ENCODE measurements around the gene DPP9. TPM values are rescaled to one million over a fixed set of nuclear protein-coding genes. Genes with fewer than 3 reads are reported as not detected.

The DPP9 gene
- total and polyA plus RNA-seq, 4 donors: 16.4 to 56.4 (median 40.0) TPM

DNA sequence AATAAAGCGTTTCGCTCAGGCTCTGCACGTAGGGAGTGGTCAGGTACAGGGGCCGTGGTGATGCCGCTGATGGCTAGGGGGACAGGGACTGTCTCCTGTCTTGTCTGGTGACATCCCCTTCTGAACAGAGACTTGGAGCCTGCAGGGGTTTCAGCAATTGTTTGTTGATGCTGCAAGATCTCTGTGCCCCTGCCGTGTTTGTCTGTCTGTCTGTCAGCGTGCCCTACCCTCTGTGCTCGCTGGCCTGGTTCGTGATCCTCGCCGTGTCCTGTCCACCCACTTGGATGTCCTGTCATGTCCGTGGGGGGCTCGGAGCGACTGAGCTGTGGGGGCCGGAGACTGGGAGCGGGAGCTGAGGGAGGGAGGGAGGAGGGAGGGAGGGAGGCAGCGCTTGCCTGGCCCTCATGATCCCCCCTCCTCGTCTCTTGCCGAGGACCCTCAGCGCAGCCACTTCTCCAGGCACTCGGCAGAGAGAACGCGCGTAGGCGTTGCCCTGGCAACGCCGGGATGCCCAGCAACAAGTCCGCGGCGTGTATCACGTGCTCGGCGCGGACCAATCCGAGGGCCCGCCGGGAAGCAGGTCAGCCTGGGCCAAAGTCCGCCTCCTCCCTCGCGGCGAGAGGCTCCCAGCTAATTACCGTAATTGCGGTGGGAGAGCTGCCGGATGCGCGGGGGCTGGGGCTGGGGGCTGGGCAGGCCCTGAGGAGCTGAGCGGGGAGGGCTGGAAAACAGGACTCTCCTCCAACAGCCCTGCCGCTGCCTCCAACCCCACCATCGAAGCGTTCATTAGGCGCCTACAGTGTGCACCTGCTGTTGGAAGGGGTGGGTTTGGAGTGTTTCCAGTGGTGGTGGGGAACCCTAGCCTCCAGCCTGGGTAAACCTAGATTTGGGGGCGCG lies 36.0 kb upstream of the DPP9 start:
- Histone ChIP-seq H3K9me3 (ENCODE audit: control insufficient read depth, low read length) (peaks cover 2% of the 10 kb centered on the region), H3K4me1 (ENCODE audit: control insufficient read depth in 1 of 2, insufficient read depth in 2 of 2, low read length in 2 of 2) (no peaks in the 10 kb centered on the region), H3K36me3 (ENCODE audit: control insufficient read depth in 1 of 2, insufficient read depth in 2 of 2, low read length in 1 of 2) (no peaks in the 10 kb centered on the region), H3K27me3 (ENCODE audit: control insufficient read depth in 1 of 2, insufficient read depth in 2 of 2, low read length in 1 of 2) (no peaks in the 10 kb centered on the region), H3K4me3 (ENCODE audit: low read length in 2 of 2) (no peak overlapping the region), H3K27ac (ENCODE audit: low read depth in 1 of 2, low read length in 2 of 2) (no peak overlapping the region)
- DNase-seq (peak; percentile 92 to 94), ATAC-seq (ENCODE audit: low FRiP score) (peak; percentile 92)
- intact Hi-C loops (cut with DNase I): no loop called here
- WGBS, 2 donors: 2 to 3% methylated on average over 49 to 53 of the region's 53 CpGs

DNA sequence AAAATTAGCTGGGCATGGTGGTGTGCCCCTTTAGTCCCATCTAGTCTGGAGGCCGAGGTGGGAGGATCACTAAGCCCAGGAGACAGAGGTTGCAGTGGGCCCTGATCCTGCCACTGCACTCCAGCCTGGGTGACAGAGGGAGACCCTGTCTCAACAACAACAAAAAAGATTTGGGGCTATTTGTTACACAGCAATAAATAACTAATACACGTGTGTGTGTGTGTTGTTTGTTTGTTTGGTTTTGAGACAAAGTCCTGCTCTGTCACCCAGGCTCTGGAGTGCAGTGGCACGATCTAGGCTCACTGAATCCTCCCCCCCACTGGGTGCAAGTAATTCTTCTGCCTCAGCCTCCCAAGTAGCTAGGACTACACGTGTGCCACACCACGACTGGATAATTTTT lies 35.0 kb upstream of the DPP9 start:
- no peak for ATAC-seq (ENCODE audit: low FRiP score)
- WGBS, 2 donors: 70 to 72% methylated on average over 5 of the region's 5 CpGs
- no peak for DNase-seq
- intact Hi-C loops (cut with DNase I): no loop called here
- Histone ChIP-seq H3K27me3 (ENCODE audit: control insufficient read depth in 1 of 2, insufficient read depth in 2 of 2, low read length in 1 of 2) (no peaks in the 10 kb centered on the region), H3K4me1 (ENCODE audit: control insufficient read depth in 1 of 2, insufficient read depth in 2 of 2, low read length in 2 of 2) (no peaks in the 10 kb centered on the region), H3K27ac (ENCODE audit: low read depth in 1 of 2, low read length in 2 of 2) (no peak overlapping the region), H3K4me3 (ENCODE audit: low read length in 2 of 2) (no peak overlapping the region), H3K9me3 (ENCODE audit: control insufficient read depth, low read length) (peaks cover 2% of the 10 kb centered on the region), H3K36me3 (ENCODE audit: control insufficient read depth in 1 of 2, insufficient read depth in 2 of 2, low read length in 1 of 2) (no peaks in the 10 kb centered on the region)

DNA sequence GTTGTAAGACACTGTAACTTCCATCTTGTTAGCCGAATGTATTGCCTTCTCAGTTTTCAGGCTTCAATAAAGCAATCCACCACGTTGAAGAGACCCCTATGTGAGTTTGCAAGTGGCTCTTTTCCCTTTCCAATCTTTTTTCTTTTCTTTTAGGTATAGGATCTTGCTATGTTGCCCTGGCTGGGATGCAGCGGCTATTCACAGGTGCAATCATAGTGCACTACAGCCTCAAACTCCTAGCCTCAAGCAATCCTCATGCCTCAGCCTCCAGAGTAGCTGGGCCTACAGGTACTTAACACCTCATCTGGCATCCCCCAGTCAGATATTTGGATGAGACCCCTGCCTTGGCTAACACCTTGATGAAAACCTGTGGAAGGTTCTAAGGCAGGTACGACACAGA lies 34.4 kb upstream of the DPP9 start:
- intact Hi-C loops (cut with DNase I): no loop called here
- Histone ChIP-seq H3K9me3 (ENCODE audit: control insufficient read depth, low read length) (peaks cover 2% of the 10 kb centered on the region), H3K27ac (ENCODE audit: low read depth in 1 of 2, low read length in 2 of 2) (no peak overlapping the region), H3K4me3 (ENCODE audit: low read length in 2 of 2) (no peak overlapping the region), H3K36me3 (ENCODE audit: control insufficient read depth in 1 of 2, insufficient read depth in 2 of 2, low read length in 1 of 2) (no peaks in the 10 kb centered on the region), H3K27me3 (ENCODE audit: control insufficient read depth in 1 of 2, insufficient read depth in 2 of 2, low read length in 1 of 2) (no peaks in the 10 kb centered on the region), H3K4me1 (ENCODE audit: control insufficient read depth in 1 of 2, insufficient read depth in 2 of 2, low read length in 2 of 2) (no peaks in the 10 kb centered on the region)
- no peak for DNase-seq
- ATAC-seq (ENCODE audit: low FRiP score): no peak
- 78 to 79% methylated on average over 4 of the region's 4 CpGs for WGBS, 2 donors

DNA sequence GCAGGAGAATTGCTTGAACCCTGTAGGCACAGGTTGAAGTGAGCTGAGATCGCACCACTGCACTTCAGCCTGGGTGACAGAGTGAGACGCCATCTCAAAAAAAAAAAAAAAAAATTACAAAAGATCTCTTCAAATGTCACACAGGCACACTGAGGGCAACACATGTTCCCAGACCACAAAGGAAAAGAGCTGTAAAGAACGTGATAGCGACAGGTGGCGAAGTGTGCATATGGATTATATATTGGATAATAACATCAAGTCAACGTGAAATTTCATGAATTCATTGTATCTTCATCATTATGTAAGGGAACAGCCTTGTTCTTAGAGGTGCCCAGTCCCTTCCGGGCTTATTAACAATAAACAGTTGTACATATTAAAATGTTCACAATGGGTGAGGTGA lies 31.8 kb upstream of the DPP9 start:
- no peak overlapping the region for H3K27ac ChIP-seq (ENCODE audit: low read depth in 1 of 2, low read length in 2 of 2)
- 85 to 91% methylated on average over 7 of the region's 7 CpGs for WGBS, 2 donors
- no peaks in the 10 kb centered on the region for H3K27me3 ChIP-seq (ENCODE audit: control insufficient read depth in 1 of 2, insufficient read depth in 2 of 2, low read length in 1 of 2)
- no peaks in the 10 kb centered on the region for H3K36me3 ChIP-seq (ENCODE audit: control insufficient read depth in 1 of 2, insufficient read depth in 2 of 2, low read length in 1 of 2)
- DNase-seq (no peak), ATAC-seq (ENCODE audit: low FRiP score) (no peak)
- intact Hi-C loops (cut with DNase I): no loop called here
- no peaks in the 10 kb centered on the region for H3K4me1 ChIP-seq (ENCODE audit: control insufficient read depth in 1 of 2, insufficient read depth in 2 of 2, low read length in 2 of 2)
- peaks cover 2% of the 10 kb centered on the region for H3K9me3 ChIP-seq (ENCODE audit: control insufficient read depth, low read length)
- H3K4me3 ChIP-seq (ENCODE audit: low read length in 2 of 2): no peak overlapping the region

DNA sequence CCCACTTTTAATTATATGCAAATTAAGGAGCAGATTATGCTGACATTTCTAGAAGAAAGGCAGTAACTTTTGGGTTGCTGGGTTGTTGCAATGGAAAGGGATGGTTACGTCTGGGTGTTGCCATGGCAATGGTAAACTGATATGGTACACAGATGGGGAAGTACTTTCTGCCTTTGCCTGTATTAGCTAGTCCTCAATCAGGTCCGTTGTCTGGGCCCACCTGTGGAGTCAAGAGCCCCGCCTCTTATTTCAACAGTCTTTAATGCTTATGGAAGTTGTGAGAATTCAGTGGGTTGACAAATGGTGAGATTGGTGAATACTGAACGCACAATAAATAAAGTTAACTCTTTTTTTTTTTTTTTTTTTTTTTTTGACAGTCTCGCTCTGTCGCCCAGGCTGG lies 30.6 kb upstream of the DPP9 start:
- 57 to 66% methylated on average over 4 to 6 of the region's 6 CpGs for WGBS, 2 donors

GRCh38 chr19:4749870-4750590 lies 26.4 kb upstream of the DPP9 start:
- H3K36me3 ChIP-seq (ENCODE audit: control insufficient read depth in 1 of 2, insufficient read depth in 2 of 2, low read length in 1 of 2): no peaks in the 10 kb centered on the region
- no peak overlapping the region for H3K4me3 ChIP-seq (ENCODE audit: low read length in 2 of 2)
- no peaks in the 10 kb centered on the region for H3K27me3 ChIP-seq (ENCODE audit: control insufficient read depth in 1 of 2, insufficient read depth in 2 of 2, low read length in 1 of 2)
- peaks cover 2% of the 10 kb centered on the region for H3K9me3 ChIP-seq (ENCODE audit: control insufficient read depth, low read length)
- no peak for DNase-seq
- intact Hi-C loops (cut with DNase I): no loop called here
- ATAC-seq (ENCODE audit: low FRiP score): no peak
- WGBS, 2 donors: 76% methylated on average over 18 of the region's 18 CpGs
- no peaks in the 10 kb centered on the region for H3K4me1 ChIP-seq (ENCODE audit: control insufficient read depth in 1 of 2, insufficient read depth in 2 of 2, low read length in 2 of 2)
- no peak overlapping the region for H3K27ac ChIP-seq (ENCODE audit: low read depth in 1 of 2, low read length in 2 of 2)

More for the DNA sequence above, 30.6 kb upstream of the DPP9 start:
- Histone ChIP-seq H3K9me3 (ENCODE audit: control insufficient read depth, low read length) (peaks cover 2% of the 10 kb centered on the region), H3K4me1 (ENCODE audit: control insufficient read depth in 1 of 2, insufficient read depth in 2 of 2, low read length in 2 of 2) (no peaks in the 10 kb centered on the region), H3K4me3 (ENCODE audit: low read length in 2 of 2) (no peak overlapping the region), H3K36me3 (ENCODE audit: control insufficient read depth in 1 of 2, insufficient read depth in 2 of 2, low read length in 1 of 2) (no peaks in the 10 kb centered on the region), H3K27me3 (ENCODE audit: control insufficient read depth in 1 of 2, insufficient read depth in 2 of 2, low read length in 1 of 2) (no peaks in the 10 kb centered on the region), H3K27ac (ENCODE audit: low read depth in 1 of 2, low read length in 2 of 2) (no peak overlapping the region)
- intact Hi-C loops (cut with DNase I): no loop called here
- no peak for DNase-seq
- no peak for ATAC-seq (ENCODE audit: low FRiP score)

DNA sequence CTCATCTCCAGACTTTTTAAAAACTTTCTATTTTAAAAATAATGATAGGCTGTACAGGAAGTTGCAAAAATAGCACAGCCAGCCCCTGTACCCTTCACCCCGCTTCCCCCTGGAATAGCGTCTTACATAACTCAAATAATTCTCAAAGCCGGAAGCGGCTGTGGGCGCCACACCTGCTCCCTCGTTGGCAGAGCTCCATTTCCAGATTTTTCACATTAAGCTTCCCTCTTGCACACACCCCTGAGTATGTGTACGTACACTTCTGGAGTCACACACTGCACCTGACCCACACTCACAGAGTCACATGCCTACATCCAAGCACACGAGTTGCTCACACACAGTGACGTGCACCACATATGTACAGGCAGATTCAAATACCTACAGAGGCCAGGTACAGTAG lies 24.9 kb upstream of the DPP9 start:
- no peak for ATAC-seq (ENCODE audit: low FRiP score)

DNA sequence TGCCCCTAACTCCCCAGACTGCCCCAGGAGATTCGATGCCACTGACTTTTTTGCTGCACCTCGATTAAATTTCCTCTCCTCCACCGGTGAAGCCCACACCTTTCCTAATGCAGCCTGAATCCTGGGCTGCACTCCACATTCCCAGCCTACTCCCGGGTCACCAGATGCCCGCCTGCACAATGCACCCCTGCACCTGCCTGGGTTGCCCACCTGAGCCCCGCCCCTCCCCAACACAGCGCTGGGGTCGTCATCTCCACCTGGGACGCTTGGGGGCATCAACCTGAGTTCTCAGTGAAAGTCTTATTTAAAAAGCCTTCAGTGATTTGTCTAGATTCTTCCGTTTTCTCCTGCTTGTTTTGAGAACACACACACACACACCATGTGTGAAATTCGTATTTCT lies 24.5 kb upstream of the DPP9 start:
- no peaks in the 10 kb centered on the region for H3K27me3 ChIP-seq (ENCODE audit: control insufficient read depth in 1 of 2, insufficient read depth in 2 of 2, low read length in 1 of 2)
- peaks cover 2% of the 10 kb centered on the region for H3K9me3 ChIP-seq (ENCODE audit: control insufficient read depth, low read length)
- WGBS, 2 donors: 33 to 35% methylated on average over 11 of the region's 11 CpGs
- DNase-seq (no peak), ATAC-seq (ENCODE audit: low FRiP score) (no peak)
- H3K4me3 ChIP-seq (ENCODE audit: low read length in 2 of 2): no peak overlapping the region
- intact Hi-C loops (cut with DNase I): no loop called here
- H3K4me1 ChIP-seq (ENCODE audit: control insufficient read depth in 1 of 2, insufficient read depth in 2 of 2, low read length in 2 of 2): no peaks in the 10 kb centered on the region
- no peaks in the 10 kb centered on the region for H3K36me3 ChIP-seq (ENCODE audit: control insufficient read depth in 1 of 2, insufficient read depth in 2 of 2, low read length in 1 of 2)
- H3K27ac ChIP-seq (ENCODE audit: low read depth in 1 of 2, low read length in 2 of 2): no peak overlapping the region

More for the DNA sequence above, 24.9 kb upstream of the DPP9 start:
- Histone ChIP-seq H3K27ac (ENCODE audit: low read depth in 1 of 2, low read length in 2 of 2) (no peak overlapping the region), H3K27me3 (ENCODE audit: control insufficient read depth in 1 of 2, insufficient read depth in 2 of 2, low read length in 1 of 2) (no peaks in the 10 kb centered on the region), H3K36me3 (ENCODE audit: control insufficient read depth in 1 of 2, insufficient read depth in 2 of 2, low read length in 1 of 2) (no peaks in the 10 kb centered on the region), H3K4me1 (ENCODE audit: control insufficient read depth in 1 of 2, insufficient read depth in 2 of 2, low read length in 2 of 2) (no peaks in the 10 kb centered on the region), H3K4me3 (ENCODE audit: low read length in 2 of 2) (no peak overlapping the region), H3K9me3 (ENCODE audit: control insufficient read depth, low read length) (peaks cover 2% of the 10 kb centered on the region)
- intact Hi-C loops (cut with DNase I): no loop called here
- no peak for DNase-seq
- 33 to 37% methylated on average over 9 of the region's 9 CpGs for WGBS, 2 donors

DNA sequence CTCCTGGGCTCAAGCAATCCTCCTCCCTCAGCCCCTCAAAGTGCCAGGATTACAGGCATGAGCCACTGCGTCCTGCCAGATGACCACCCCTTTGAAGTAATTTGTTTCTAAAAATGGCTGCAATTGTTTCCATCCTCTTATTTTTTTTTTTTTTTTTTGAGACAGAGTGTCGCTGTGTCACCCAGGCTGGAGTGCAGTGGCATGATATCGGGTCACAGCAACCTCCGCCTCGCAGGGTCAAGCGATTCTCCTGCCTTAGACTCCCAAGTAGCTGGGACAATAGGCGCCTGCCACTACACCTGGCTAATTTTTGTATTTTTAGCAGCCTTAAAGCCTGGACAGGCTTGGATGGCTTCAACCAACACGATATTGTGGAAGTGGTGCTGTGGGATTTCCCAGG lies 22.3 kb upstream of the DPP9 start:
- Histone ChIP-seq H3K27me3 (ENCODE audit: control insufficient read depth in 1 of 2, insufficient read depth in 2 of 2, low read length in 1 of 2) (no peaks in the 10 kb centered on the region), H3K36me3 (ENCODE audit: control insufficient read depth in 1 of 2, insufficient read depth in 2 of 2, low read length in 1 of 2) (no peaks in the 10 kb centered on the region), H3K4me1 (ENCODE audit: control insufficient read depth in 1 of 2, insufficient read depth in 2 of 2, low read length in 2 of 2) (no peaks in the 10 kb centered on the region), H3K27ac (ENCODE audit: low read depth in 1 of 2, low read length in 2 of 2) (no peak overlapping the region), H3K4me3 (ENCODE audit: low read length in 2 of 2) (no peak overlapping the region), H3K9me3 (ENCODE audit: control insufficient read depth, low read length) (peaks cover 2% of the 10 kb centered on the region)
- WGBS, 2 donors: 69 to 71% methylated on average over 8 of the region's 8 CpGs
- intact Hi-C loops (cut with DNase I): no loop called here
- DNase-seq (no peak), ATAC-seq (ENCODE audit: low FRiP score) (no peak)
